Measurements from ENCODE around the gene SLC25A15.
"Not testable (repeated sequence)": the region's sequence is repeated elsewhere in the genome, so short reads cannot be mapped to it uniquely, and the experiment has no call there.

- TF ChIP-seq EZH2phosphoT487 (IDR thresholded peaks at IDR 0.05; ENCODE audit: insufficient read depth, low read depth); EZH2 (IDR thresholded peaks at IDR 0.05; ENCODE audit: insufficient read depth, poor library complexity, severe bottlenecking): not testable (repeated sequence)
Observed at GRCh38 chr13:40840955-40841354, 51.5 kb downstream of the SLC25A15 start.

All from GM23248 (cell line).